H1 (cell line): ENCODE results near the gene GTF2A1L.

Experiments
- CHD2 ChIP-seq: IDR thresholded peaks from 2 replicates; pipeline ENCODE4 v1.6.1; 2012; ENCODE audit warnings: low read length, improper control_type of control experiment
- CTCF ChIP-seq, 3 experiments: IDR thresholded peaks; 1 replicate in 2 of 3; 2 replicates in 1 of 3; pipeline versions ENCODE4 v1.5.1 to v1.6.1; 2011; ENCODE audit warnings: low read length in 3 of 3, mild to moderate bottlenecking in 3 of 3, inconsistent platforms in 2 of 3, low read depth in 1 of 3, moderate library complexity in 1 of 3; ENCODE audit not compliant: insufficient read depth in 1 of 3; ENCODE audit errors: control extremely low read depth in 1 of 3
- EGR1 ChIP-seq: IDR thresholded peaks from 2 replicates; pipeline ENCODE4 v1.6.1; 2011; ENCODE audit warnings: low read depth, low read length, borderline replicate concordance
- EP300 ChIP-seq, 2 experiments: IDR thresholded peaks; 1 replicate in 1 of 2; 2 replicates in 1 of 2; pipeline ENCODE4 v1.6.1; 2011 to 2012; ENCODE audit warnings: low read depth in 2 of 2, low read length in 2 of 2, mild to moderate bottlenecking in 2 of 2, borderline replicate concordance in 1 of 2, inconsistent platforms in 1 of 2, moderate library complexity in 1 of 2
- EZH2 ChIP-seq: fragments of 200-600 bp; sonication (generic); IDR thresholded peaks from 2 replicates; pipeline ENCODE4 v1.7.1; 2012; ENCODE audit warnings: low read depth, mild to moderate bottlenecking, moderate library complexity, low read length, inconsistent platforms; ENCODE audit not compliant: severe bottlenecking
- GABPA ChIP-seq: IDR thresholded peaks from 2 replicates; pipeline ENCODE4 v1.6.1; 2011; ENCODE audit warnings: mild to moderate bottlenecking, low read length, moderate library complexity, borderline replicate concordance; ENCODE audit not compliant: insufficient read depth
- KDM1A ChIP-seq: fragments of 200-600, 300-600 bp; sonication (generic); IDR thresholded peaks from 2 replicates; pipeline ENCODE4 v1.7.1; 2016; ENCODE audit warnings: mild to moderate bottlenecking, low read length, borderline replicate concordance
- POLR2A ChIP-seq, 2 experiments: IDR thresholded peaks; 1 replicate in 1 of 2; 2 replicates in 1 of 2; pipeline ENCODE4 v1.6.1; 2011; ENCODE audit warnings: low read depth in 2 of 2, low read length in 2 of 2, mild to moderate bottlenecking in 2 of 2; ENCODE audit errors: control extremely low read depth in 1 of 2
- RAD21 ChIP-seq, 2 experiments: IDR thresholded peaks in 1 of 2; conservative IDR thresholded peaks in 1 of 2; 2 replicates each; pipeline ENCODE4 v1.6.1; 2011; ENCODE audit warnings: low read depth in 2 of 2, low read length in 2 of 2, improper control_type of control experiment in 1 of 2, inconsistent platforms in 1 of 2, mild to moderate bottlenecking in 1 of 2, moderate library complexity in 1 of 2
- SIRT6 ChIP-seq: IDR thresholded peaks from one replicate; pipeline ENCODE4 v1.7.1; 2012; ENCODE audit warnings: low read length, inconsistent platforms
- TAF1 ChIP-seq: IDR thresholded peaks from 2 replicates; pipeline ENCODE4 v1.6.1; 2011; ENCODE audit warnings: mild to moderate bottlenecking, low read depth, low read length
- YY1 ChIP-seq: IDR thresholded peaks from 2 replicates; pipeline ENCODE4 v1.6.1; 2011; ENCODE audit warnings: low read depth, mild to moderate bottlenecking, low read length

- TF ChIP-seq CTCF (IDR thresholded peaks at IDR 0.05; ENCODE audit: control extremely low read depth in 1 of 3, insufficient read depth in 1 of 3, low read depth in 1 of 3, low read length in 3 of 3) (no peak), RAD21 (IDR thresholded peaks at IDR 0.05 in 1 of 2, conservative IDR thresholded peaks at IDR 0.05 in 1 of 2; ENCODE audit: low read depth in 2 of 2, low read length in 2 of 2) (no peak), EZH2 (no peak), YY1 (no peak), POLR2A (IDR thresholded peaks at IDR 0.05; ENCODE audit: control extremely low read depth in 1 of 2, low read depth in 2 of 2, low read length in 2 of 2) (no peak), EGR1 (no peak), KDM1A (no peak), GABPA (no peak), EP300 (IDR thresholded peaks at IDR 0.05; ENCODE audit: borderline replicate concordance in 1 of 2, low read depth in 2 of 2, low read length in 2 of 2) (no peak), TAF1 (no peak), SIRT6 (no peak), CHD2 (no peak)
Measured at GRCh38 chr2:48717846-48718245, 100.2 kb downstream of the GTF2A1L start.
